HG02970 (cell line): ENCODE results near the gene CLEC4E.
"Not testable (repeated sequence)": the region's sequence is repeated elsewhere in the genome, so short reads cannot be mapped to it uniquely, and the experiment has no call there.

Experiments used
- ATAC-seq: cut with Tn5 transposase; IDR thresholded peaks from one replicate; pipeline ENCODE4 v1.9.1; 2021; ENCODE audit warnings: mild to moderate bottlenecking, moderate library complexity, moderate number of reproducible peaks; ENCODE audit not compliant: unreplicated experiment, low FRiP score

CLEC4E gene, protein sequence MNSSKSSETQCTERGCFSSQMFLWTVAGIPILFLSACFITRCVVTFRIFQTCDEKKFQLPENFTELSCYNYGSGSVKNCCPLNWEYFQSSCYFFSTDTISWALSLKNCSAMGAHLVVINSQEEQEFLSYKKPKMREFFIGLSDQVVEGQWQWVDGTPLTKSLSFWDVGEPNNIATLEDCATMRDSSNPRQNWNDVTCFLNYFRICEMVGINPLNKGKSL

DNA sequence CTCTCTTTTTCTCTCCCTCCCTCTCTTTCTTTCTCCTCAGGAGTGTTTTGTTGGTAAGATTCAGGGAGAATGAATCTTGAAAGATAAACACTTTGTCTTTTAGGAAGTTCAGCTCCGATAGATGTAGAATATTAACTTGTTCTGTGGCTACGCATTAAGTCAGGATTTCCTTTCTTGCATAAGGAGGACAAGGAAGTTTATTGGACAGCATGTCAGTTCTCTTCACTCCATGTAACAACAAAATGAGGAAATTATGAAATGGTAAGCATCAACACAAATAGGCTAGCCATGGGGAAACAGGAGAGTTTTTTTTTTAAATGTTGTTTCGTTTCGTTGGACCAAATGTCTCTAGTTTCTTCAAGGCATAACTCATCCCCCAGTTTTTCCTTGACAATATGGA lies at the start of gene CLEC4E:
TSS of gene CLEC4E (minus strand) at position 75 of the 400 bp plus-strand sequence. CDS start 108 bp downstream, outside the sequence.
- not testable (repeated sequence) for ATAC-seq

DNA sequence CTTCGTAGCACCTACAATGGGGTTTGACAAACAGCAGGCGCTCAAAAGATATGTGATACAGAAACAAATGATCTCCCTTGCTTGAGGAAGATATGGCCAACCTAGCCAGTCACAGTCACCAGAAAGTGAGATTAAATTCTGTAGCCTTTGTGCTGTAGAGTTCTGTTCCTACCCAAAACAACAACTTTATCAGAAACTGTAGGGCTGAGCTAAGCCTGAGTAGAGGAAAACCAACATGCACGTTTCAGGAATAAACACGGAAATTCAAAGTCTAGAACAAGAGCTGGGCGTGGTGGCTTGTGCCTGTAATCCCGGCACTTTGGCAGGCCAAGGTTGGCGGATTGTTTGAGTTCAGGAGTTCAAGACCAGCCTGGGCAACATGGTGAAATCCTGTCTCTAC lies 49.0 kb upstream of the CLEC4E start:
- ATAC-seq = no peak

DNA sequence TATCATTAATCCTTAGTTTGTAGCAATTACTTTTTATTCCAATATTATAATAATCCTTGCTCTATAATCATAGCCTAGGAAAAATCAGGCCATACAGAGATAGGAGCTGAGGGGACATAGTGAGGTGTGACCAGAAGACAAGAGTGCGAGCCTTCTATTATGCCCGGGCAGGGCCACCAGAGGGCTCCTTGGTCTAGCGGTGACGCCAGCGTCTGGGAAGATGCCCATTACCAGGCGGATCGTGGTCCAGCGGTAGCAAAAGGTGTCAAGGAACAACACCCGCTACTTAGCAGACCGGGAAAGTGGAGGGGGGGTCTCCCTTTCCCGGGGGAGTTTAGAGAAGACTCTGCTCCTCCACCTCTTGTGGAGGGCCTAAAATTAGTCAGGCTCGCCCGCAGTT lies 43.8 kb upstream of the CLEC4E start:
- ATAC-seq = not testable (repeated sequence)

DNA sequence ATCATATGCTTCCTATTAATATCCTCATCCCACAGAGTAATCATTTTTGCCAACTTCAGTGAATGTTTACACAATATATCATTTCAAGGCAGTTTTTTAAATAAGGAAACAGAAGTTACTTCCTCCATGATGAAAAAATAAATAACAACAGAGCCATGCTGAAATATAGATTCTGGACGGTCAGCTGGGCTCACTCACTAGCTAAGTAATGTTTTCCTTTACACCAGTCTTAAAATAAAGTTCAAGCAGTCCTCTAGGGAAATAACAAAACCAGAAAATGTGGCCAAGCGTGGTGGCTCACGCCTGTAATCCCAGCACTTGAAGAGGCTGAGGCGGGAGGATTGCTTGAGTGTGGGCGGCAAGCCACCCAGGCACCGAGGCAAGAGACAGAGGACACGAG lies 43.3 kb upstream of the CLEC4E start:
- no peak for ATAC-seq

DNA sequence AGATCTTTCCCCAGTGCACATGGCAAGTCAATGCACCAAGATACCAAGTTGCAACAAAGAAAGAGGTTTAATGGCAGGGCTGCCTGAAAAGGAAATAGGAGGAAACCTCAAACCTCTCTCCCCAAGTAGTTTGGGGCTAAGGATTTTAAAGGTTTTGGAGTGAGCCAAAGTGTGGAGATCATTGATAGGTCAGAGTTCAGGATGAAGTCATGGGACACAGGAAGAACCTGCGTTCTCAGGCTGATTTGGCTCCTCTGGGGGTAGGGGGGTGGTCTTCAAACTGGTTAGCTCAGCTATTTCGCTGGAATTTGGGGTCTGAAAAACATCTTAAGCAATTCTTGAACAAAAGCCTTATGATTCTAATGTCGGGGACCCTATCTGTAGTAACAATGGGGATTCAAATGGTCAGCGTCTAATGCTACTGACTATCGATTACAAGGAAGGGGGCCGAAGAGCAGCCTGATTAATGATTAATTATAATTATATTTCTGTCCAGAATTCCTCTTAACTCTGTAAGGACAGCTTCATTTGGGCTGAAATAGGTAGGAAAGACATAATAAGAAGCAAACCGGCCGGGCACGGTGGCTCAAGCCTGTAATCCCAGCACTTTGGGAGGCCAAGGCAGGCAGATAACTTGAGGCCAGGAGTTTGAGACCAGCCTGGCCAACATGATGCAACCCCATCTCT lies 40.5 kb upstream of the CLEC4E start:
- no peak for ATAC-seq

DNA sequence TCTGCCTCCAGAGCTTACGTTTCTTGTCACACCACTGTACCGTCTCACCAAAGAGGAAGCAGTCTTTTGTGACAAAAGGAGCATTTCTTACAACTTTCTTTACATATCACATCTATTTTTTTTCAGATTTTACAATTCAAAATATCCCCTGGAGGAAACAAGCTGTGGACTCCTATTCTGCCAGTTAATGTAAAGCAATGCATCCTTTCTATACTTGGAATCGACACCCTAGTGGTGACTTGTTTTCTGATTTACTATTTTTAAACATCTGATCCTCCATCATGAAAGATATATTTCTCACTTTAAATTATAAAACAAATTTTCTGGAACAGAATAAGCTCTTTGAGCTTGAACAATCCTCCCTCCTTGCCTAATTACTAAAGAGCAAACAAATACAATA lies 37.2 kb upstream of the CLEC4E start:
- ATAC-seq = no peak

DNA sequence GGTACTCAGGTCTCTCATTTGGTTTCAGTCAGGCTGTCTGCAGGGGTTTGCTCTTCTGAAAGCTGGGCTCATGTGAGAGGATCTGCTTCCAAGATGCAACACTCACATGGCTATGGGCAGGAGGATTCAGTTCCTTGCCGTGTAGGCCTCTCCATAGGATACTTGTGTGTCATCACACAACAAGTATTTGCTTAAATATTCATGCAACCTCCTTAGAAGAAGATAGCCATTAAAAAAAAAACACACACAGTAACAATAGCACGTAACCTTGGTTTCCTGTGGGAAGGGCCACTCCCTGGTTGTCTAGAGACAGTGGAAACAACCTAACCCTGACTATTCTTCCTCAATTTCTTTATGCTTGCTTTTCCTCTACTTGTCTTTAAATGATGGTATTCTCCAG lies 31.8 kb upstream of the CLEC4E start:
- no peak for ATAC-seq

DNA sequence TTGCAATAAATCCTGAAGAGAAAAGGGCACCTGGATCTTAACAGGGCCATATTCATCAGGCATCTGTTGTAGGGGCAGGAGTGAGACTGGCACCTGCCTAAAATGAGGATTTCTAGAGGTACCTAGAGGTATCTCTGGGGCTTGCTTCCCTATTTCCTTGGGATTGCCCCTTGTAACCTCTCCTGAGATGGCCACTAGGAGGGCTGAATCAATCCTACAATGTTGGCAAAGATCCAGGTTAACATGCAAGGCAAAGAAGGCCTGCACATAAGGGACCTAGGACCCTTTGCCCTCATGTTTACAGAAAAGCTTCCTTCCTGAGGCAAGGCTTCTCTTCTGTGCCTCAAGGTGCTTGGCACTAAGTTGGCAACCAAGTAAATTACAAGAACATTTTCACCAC lies 25.8 kb upstream of the CLEC4E start:
- ATAC-seq = no peak

DNA sequence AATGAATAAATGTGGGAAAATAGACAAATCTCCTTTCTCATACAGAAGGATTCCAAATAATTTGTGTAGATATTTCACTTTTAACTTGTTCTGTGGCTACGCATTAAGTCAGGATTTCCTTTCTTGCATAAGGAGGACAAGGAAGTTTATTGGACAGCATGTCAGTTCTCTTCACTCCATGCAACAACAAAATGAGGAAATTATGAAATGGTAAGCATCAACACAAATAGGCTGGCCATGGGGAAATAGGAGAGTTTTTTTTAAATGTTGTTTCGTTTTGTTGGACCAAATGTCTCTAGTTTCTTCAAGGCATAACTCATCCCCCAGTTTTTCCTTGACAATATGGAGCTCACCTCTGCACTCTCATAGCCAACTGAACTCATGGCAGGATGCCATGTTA lies 25.3 kb upstream of the CLEC4E start:
- ATAC-seq = not testable (repeated sequence)

DNA sequence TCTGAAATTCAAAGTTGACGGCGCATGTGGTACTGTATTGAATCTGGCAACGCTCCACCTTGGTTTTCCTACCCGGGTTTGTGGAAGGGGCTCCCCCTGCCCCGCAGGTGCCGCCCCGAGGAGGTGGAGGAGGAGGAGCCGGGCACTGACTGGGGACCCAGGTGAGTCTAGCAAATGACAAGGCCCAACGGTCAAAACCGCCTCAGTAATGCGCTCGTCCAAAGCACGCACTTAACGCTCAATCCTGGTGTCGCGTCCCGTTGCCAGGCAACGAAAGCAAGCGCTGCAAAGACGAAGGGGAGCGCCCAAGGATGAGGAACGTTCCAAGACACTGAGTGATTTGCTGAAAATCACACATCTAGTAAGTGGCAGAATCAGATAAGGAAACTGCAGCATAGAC lies 24.0 kb upstream of the CLEC4E start:
- no peak for ATAC-seq

DNA sequence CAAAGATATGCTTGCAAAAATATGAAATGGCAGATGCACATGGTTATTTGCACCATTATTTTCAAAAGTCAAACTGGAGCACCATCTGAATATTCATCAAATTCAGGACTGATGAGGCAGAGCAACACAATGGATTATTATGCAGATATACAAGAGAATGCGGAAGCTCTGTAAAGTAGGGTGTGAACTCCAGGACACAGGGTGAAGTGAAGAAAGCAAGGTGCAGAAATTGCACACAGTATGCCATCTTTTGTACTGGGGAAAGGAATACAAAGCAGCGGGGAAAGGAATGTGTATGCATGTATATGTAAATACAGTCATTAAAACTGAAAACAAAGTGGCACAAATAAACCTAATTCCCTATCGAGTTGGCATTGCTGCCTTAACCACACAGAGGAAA lies 22.7 kb upstream of the CLEC4E start:
- ATAC-seq = no peak

DNA sequence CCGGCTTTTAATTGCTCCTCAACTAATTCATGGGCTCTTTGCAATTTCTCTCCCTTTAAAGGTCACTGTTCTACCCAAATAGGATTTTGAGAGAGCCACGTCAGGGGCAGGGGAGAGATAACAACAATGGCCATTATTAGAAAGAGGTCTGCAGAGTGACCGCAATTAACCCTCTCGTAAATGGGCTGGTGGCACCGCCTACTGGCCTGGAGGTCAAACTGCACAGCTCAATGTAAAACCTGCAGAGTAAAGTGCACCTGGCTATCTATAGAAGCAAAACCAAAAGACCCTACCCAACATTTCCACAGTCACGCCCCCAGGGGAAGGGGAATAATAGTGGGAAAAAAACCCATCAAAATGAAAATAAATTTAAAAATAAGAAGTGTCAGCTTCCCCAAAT lies 21.6 kb upstream of the CLEC4E start:
- no peak for ATAC-seq

DNA sequence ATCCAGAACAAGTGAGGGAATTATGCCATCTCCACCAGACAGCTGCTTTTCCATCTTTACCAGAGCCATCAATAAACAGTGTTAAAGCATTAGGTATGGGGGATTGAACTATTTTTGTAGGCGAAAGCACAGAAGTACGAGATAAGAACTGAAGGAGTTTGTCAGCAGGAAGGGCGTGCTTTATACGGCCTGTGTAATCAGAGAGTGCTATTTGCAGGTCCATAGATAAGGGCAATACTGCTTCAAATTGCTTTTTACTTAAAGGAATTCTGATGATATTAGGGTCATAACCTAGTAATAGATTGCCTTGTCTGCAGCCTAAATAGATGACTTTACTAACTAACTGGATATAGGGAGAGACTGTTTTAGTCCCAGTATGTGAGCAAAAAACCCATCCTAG lies 20.3 kb upstream of the CLEC4E start:
- ATAC-seq = no peak

DNA sequence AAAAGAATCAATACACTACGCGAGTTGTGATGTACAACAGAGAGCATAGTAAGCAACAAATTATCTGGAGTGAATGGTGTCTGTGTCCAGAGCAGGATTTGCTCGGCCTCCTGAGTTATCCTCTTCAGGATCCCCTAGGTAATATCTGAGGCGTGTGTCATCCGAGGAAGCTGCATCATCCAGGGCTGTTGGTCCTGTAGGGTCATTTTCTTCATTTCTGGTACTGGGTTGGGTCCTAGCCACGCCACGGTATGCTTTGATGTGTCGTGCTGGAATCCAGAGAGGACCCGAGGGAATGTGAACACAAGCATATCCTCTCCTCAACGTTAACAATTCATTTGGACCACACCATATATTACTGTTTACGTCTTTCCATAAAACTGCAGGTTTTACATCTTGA lies 19.0 kb upstream of the CLEC4E start:
- ATAC-seq = no peak

DNA sequence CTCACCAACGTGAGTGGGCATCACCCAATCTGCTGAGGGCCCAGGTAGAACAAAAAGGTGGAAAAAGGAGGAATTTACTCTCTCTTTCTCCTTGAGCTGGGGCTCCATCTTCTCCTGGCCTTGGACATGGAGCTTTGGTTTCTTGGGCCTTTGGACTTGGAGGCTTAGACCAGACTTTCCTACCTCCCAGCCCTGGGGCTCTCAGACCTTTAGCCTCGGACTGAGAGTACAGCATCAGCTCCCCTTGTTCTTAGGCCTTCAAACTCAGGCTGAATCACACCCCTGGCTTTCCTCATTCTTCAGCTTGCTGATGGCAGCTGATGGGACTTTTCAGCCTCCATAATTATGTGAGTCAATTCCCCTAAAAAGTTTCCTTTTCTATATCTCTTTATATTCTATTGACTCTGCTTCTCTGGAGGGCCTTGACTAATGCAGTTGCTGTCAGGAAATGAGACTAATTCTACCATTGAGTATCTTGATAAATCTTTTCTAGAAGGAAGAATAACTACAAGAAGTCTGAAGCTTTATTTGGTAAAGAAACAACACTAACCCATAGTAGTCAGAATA lies 15.9 kb upstream of the CLEC4E start:
- no peak for ATAC-seq

DNA sequence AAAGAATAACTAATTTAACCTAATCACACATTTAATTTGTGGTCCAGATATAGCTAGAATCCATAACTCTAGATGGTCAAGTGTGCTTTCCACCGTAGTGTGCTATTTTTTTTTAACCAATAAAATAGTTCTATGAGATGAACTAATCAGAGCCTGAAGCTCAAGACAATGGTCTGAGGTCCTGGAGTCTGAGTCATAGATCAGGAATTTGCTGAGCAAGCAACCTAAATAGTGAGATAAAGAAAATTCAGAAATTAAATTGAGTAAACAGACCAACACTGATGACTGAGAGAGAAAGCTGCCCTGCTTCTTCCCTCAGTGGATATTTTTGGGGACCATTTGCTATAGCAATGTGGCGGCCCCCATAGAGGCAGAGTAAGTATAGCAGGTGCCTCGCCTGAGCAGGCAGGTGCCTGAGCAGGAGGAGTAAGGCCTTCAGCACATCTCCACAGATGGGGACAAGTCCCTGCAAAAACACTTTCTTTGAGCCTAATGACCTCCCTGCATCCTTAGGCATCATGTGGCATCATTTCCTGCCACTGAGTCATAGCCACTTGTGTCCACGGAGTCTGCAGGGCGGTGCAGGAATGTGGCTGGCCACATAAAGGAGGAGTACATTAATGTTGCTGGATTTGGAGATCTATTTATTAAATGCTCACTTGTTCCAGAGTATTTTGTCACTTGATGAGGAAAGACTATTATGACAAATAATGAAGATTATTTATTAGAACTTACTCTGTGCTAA lies 13.9 kb upstream of the CLEC4E start:
- no peak for ATAC-seq

DNA sequence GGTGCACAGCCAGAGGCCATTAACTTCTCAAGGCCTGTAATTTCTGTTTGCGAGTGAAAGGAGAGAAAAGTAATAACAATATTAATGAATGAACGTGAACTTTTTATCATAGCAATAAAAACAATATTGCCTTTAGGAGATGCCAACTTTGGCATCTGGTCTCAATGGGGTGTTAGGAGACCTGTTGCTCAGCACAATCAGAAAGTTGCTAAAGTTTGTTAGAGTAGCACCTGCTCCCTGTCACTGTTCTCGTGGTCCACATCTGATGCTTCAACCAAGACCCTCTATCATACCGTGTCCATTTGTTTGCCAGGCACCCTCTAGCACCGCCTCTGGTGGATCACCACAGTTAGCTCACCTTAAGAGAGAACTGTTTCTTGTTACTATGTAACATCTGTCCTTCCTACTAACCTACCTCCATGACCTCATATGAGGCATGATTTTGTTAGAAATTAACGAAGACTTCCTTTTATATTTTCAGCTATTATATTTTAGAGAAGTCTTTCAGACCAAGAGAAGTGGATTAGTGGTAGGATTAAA lies 12.5 kb upstream of the CLEC4E start:
- no peak for ATAC-seq

DNA sequence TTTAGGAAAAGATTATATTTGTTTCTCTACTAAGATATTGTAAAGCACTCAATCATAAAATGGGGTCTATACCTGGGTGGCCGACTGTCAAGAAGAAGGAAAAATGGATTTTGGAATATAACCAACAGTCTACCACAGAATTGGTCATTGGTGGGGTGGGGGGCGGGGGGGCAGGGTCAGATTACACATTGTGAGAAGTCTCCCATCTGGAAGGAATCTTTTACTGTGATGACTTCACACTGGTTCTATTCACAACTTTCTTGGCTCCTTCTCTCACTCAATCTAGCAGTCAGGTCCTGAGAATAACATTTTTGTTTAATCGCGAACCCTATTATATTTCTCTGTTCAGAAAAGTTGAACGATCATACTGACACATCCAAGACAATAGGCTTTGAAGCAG lies 8.7 kb upstream of the CLEC4E start:
- ATAC-seq = no peak

DNA sequence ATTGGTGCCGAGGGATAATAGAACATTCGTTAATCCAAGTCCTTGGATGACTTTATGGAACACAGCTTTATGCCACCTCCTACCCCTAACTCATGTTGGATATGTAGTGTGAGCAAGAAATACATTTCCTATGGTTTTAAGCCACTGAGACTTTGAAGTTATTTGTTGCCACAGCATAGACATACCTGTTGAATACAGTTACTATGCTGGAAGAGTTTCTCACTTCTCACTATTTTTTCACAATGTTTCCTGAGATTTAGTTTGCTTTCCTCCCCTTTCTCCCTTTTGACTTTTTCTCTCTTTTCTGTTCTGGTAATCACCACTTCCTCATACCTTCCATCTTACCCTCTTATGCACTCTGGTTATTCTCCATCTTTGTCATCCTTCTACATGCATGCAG lies 7.5 kb upstream of the CLEC4E start:
- ATAC-seq = no peak

DNA sequence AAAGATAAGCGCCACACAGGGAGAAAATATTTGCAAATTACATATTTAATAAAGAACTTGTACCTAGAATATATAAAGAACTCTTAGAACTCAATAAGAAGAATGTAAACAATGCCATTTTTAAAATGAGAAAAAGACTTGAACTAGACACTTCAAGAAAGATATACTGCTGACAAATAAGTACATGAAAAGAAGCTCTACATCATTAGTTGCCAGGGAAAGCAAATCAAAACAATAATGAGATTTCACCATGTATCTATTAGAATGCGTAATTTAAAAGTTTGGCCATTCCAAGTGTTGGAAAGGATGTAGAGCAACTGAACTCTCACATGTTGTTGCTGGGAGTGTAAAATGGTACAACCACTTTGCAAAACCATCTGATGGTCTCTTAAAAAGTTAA lies 6.9 kb upstream of the CLEC4E start:
- ATAC-seq = no peak

DNA sequence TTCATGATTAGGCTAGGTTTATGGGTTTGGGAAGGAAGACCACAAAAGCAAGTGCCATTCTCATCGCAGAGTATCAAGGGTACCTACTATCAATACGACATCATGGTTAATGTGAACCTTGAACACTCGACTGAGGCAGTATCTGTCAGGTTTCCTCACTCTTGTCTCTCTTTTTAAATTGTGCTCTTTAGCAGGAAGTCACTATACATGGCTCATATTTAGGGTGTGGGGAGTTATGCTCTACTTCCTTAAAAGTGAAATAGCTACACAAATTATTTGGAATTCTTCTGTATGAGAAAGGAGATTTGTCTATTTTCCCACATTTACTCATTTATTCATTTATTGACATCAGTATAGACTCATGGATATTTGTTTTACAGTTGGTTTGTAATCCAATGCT lies 5.9 kb upstream of the CLEC4E start:
- ATAC-seq = no peak
